HEK293T (cell line): ENCODE results near the gene KLRC4.

Experiments used
- ARNT ChIP-seq: fragments of 450-650 bp; IDR thresholded peaks from 2 replicates; pipeline ENCODE4 v1.6.1; 2017; ENCODE audit warnings: mild to moderate bottlenecking
- CTBP1 ChIP-seq: fragments of 450-650 bp; IDR thresholded peaks from 2 replicates; pipeline ENCODE4 v1.6.1; 2016; ENCODE audit warnings: borderline replicate concordance
- ELF4 ChIP-seq: fragments of 450-650 bp; IDR thresholded peaks from 2 replicates; pipeline ENCODE4 v1.6.1; 2017; ENCODE audit warnings: antibody characterized with exemption
- LEF1 ChIP-seq: fragments of 450-650 bp; IDR thresholded peaks from 2 replicates; pipeline ENCODE4 v1.6.1; 2017; ENCODE audit warnings: mild to moderate bottlenecking, borderline replicate concordance
- NFRKB ChIP-seq: fragments of 450-650 bp; IDR thresholded peaks from 2 replicates; pipeline ENCODE4 v1.6.1; 2016; ENCODE audit warnings: mild to moderate bottlenecking, moderate library complexity
- PKNOX1 ChIP-seq: fragments of 450-650 bp; IDR thresholded peaks from 2 replicates; pipeline ENCODE4 v1.6.1; 2016
- SP1 ChIP-seq: fragments of 450-650 bp; IDR thresholded peaks from 2 replicates; pipeline ENCODE4 v1.6.1; 2017
- SUZ12 ChIP-seq: fragments of 450-650 bp; IDR thresholded peaks from 2 replicates; pipeline ENCODE4 v1.6.1; 2016; ENCODE audit warnings: mild to moderate bottlenecking
- TARDBP ChIP-seq: fragments of 450-650 bp; IDR thresholded peaks from 2 replicates; pipeline ENCODE4 v1.6.1; 2016
- ZNF384 ChIP-seq: fragments of 450-650 bp; IDR thresholded peaks from 2 replicates; pipeline ENCODE4 v1.6.1; 2016

- TF ChIP-seq ELF4 = no peak
- TF ChIP-seq PKNOX1 = no peak
- no peak for TF ChIP-seq NFRKB
- no peak for TF ChIP-seq TARDBP
- no peak for TF ChIP-seq ZNF384
- TF ChIP-seq SP1 = no peak
- no peak for TF ChIP-seq ARNT
- TF ChIP-seq SUZ12 = no peak
- TF ChIP-seq CTBP1 = no peak
- no peak for TF ChIP-seq LEF1
Measured at GRCh38 chr12:10358969-10359368, 50.6 kb downstream of the KLRC4 start.
